ENCODE measurements around the gene MAPK8IP3.
A peak's percentile ranks its signal among the peaks of the same experiment; 100 is the strongest.

MAPK8IP3 gene

DNA sequence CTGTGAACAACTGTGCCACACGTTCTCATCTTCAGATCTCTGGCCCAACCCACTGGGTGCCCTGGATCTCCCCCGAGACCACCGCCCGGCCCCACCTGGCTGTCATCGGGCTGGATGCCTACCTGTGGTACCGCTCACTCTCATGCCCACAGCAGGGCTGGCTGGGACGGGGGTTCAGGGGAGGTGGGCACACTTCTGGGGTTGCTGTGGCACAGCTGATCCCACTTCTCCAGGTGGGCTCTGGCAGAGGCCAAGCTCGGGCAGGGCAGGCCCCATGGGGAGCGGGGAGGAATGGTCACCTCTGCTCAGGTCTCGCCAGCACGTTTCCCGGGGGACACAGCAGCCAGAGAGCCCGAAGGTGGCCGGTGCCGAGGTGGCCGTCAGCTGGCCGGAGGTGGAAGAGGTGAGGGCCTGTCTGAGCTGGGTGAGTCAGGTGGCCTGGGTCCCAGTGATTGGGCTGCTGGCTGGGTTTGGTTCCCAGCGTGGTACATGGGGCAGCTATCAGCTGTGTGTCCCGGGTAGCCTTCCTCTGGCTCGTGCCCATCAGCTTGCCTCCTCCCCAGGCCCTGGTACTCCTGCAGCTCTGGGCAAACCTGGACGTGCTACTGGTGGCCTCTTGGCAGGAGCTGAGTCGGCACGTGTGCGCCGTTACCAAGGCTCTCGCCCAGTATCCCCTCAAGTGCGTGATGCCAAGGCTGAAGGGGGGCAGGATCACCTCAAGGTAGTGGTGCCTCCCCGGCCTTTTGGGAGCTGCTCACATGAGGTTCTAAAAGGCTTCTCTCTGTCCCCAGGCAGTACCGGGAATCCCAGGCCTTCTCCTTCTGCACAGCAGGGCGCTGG is 69.2 kb downstream of the MAPK8IP3 start:
- DNase-seq (ENCODE audit: low read depth) = no peak

DNA sequence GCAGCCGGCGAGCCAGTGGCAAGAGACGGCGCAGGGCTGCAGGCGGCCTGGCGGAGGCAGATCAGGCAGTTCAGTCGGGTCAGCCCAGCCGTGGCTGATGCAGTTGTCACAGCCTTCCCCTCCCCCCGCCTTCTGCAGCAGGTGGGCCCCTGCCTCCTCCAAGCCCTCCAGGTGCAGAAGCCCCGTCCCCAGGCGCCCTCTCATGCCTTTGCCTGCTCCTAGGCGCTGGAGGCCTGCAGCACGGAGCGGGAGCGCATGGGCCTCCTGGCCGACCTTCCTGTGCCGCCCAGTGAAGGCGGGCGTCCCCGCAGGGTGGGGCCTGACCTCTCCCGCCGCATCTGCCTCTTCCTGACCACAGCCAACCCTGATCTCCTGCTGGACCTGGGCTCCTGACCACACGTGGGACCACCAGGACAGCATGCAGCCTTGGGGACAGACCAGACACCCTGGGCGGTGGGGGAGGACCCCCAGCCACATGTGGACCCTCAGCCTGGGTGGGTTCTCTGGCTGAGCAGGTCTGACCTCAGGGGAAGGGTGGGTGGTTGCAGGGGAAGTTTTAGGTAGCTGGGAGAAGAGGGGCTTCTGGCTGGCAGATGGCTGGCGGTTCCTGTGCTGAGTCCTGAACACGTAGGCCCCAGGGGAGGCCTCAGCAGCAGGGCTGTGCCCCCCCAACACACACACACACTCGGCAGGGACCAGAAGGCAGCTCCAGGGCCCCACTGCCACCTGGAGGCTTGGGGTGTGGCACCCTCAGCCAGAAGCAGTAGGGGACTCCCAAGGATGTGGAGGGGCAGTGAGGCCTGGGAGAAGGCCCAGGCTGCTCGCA is 70.1 kb downstream of the MAPK8IP3 start:
- no peak for DNase-seq (ENCODE audit: low read depth)

DNA sequence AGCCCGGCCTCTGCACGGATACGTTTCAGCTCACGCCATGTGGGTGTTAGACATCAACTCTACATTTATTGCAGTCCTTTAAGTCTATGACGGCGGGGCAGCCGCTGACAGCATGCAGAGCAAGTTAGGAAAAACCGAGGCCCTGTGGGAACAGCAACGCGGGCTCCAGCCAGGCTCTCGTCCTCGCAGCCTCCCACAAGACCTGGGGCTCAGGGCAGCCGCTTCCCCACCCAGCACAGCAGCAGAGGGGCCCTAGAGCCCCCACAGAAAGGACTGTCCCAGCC is 70.6 kb downstream of the MAPK8IP3 start:
- DNase-seq (ENCODE audit: low read depth) = no peak

DNA sequence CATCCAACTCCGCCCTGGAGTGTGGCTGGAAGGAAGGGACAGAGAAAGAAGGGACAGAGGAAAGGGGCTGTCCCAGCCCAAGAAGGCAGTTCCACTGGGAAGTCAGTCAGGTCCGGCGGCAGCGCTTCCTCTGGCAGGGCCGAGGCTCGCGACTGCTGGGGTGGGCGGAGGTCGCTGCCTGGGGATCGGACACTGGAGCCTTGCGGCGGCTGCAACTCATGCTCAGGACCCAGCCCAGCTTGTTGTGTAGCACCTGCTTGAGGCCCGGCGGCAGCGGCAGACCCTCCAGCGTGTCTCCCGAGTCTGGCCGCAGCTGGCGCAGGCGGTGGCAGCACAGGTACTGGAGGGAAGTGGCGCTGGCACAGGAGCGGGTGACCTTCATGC is 71.0 kb downstream of the MAPK8IP3 start:
- DNase-seq (ENCODE audit: low read depth) = no peak

DNA sequence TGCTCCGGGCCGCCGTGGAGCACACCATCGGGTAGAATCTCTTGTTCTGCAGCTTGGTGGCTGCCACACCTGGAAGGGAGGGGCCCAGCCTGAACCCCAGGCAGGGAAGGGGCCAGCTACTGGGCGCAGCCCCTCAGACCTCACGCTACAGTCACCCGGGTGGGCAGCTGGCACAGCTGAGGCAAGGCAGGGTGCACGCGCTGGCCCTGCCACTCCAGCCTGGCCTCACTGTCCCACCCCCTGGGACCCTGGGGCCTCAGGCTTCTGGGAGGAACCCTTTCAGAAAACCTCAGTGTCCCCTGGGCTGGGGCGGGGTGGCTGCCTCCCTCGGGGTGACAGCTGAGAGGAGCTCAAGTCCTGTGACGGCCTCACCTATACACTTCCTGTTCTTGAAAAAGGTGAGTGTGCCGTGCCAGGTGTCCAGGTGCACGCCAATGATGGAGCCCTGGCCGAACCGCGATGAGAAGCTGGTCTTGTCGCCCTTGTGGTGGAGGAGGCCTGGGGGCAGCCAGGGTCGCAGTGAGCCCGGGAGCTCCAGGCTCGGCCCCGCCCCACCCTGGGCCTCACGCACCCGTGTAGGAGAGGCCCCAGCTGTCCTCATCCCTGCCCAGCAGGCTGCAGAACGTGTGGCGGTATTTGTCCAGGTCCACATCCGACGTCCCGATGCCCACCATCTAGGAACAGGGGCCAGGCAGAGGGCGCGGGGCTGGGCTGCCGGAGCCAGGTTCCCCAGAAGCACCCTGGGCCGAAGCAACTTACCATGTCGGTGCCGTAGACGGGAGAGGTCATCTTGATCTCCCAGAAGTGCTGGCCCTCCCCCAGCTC is 71.6 kb downstream of the MAPK8IP3 start:
- no peak for DNase-seq (ENCODE audit: low read depth)

DNA sequence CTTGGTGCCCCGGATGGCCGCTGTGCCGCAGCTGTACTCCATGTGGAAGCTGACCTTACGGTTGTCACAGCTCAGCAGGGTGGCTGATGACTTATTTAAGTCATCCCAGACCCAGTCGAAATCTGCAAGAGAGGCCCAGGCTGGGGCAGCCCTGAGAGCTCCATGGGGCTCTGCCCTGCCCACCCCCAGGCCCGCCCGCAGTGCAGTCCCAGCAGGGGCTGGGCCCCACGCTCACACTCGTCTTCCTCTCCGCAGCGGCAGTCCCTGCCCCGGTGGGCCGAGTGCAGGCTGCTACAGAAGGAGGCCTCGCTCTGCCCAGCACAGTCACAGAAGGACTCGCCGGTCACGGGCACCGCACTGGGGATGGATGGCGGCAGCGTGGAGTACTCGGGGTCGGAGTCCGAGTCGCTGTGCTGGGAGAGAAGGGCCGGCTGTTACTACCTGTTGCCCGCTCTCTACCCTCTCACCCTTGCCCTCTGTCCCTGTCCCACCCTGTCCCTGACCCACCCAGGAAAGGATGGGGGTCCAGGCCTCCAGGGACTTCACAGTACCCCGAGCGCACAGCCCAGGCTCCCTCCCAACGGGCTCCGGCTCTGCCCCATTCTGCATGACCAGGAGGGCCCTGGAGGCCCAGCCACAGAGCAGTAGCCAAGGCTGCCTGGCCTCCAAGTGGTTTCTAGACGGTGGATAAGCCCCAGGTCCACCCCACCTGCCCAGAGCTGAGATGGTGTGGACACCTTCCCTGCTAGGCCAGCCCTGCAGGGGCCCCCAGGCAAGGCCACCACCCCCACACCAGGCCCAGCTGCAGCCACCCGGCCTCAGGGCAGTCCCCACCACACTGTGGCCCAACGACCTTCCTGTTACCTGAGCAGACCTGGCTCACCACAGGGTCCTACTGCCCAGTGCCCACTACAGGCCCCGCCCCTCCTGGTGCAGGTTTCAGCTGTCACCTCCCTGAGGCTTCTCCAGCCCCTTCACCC is 72.5 kb downstream of the MAPK8IP3 start:
- DNase-seq (ENCODE audit: low read depth) = no peak

DNA sequence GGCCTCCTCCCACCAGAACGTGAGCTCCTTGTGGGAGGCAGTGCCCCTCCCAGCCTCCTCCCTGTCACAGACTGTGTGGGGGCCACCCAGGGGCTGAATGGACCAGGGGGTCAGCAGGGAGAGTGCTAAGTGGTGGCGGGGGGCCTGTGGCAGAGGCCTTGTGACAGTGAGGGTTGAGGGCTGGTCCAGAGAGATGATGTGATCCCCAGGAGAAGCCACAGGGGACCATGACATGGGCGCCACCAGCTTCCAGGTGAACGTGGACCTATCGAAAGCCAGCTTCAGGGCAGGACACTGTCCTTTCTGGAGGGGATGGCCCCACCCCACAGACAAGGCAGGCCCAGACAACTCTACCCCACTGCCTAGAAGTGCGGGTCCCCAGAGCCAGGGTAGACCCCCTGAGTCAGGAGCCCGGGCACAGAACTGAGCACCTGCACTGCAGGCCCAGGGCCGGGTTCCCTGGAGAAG is 73.3 kb downstream of the MAPK8IP3 start:
- DNase-seq (ENCODE audit: low read depth) = no peak

DNA sequence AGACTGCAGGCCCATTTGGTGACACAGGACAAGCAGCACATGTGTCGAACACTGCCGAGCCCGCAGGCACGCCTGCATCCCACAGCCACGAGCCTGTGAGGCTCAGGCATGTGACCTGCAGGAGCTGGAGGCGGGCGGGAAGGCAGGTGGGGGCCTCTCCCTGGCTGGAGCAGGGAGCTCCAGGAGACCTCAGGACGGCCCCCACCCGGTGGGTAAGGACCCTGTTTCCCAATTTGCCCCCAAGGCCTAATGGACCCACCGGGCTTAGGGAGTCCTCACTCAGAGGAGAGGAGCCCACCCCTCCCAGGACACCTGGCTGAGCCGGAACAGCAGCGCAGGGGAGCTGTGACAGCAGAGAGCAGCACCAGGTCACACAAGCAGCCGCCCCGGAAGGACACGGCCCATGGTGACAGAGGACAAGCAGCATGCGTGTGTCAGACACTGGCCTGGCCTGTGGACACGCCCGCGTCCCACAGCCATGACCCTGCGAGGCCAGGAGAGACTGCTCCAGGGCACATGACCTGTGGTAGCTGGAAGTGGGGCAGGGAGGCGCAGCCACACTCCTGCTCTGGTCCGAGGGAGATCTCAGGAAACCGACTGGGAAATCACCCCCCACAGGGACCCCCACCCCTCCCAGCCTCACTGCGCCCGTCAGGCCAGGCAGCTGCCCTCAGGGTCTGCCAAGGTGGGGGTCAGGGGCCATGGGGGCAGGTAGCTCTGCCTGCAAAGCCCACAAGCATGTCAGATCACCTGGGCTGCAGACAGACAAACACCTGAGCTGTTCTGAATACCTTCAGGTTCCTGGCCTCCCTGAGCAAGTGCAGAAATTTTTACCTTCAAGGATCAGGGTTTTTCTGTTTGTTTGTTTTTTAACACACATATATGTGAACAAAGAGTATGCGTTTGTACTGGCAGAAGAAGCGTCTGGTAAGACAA is 74.0 kb downstream of the MAPK8IP3 start:
- DNase-seq (ENCODE audit: low read depth) = no peak

DNA sequence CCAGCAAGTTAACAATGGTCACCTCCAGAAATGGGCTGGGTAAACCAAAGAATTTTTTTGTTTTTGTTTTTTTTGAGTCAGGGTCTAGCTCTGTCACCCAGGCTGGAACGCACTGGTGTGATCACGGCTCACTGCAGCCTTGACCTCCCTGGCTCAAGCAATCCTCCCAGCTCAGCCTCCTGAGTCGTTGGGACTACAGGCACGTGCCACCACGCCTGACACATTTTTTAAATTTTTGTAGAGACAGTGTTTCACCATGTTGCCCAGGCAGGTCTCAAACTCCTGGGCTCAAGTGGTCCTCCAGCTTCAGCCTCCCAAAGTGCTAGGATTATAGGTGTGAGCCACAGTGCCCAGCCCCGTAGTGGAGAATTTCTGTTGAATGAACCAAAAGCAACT is 74.7 kb downstream of the MAPK8IP3 start:
- DNase-seq (ENCODE audit: low read depth) = no peak

DNA sequence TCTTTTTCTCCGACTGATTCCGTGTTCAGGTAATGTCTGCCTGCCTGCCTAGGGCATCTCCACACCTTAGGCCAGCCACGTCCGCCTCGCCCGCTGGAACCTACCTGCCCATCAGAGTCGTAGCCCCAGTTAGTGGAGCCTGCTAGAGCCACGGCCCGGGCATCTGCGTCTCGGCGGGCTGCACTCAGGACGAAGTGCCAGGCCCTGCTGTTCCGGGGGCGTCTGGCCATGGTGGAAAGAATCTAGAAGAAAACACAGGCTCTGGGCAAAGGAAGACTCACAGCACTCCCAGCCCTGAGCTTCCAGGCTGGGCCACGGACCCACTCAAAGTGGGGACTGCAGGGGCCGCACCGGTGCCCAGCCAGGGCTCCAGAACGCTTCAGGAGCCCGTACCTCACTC is 75.3 kb downstream of the MAPK8IP3 start:
- DNase-seq (ENCODE audit: low read depth) = no peak

DNA sequence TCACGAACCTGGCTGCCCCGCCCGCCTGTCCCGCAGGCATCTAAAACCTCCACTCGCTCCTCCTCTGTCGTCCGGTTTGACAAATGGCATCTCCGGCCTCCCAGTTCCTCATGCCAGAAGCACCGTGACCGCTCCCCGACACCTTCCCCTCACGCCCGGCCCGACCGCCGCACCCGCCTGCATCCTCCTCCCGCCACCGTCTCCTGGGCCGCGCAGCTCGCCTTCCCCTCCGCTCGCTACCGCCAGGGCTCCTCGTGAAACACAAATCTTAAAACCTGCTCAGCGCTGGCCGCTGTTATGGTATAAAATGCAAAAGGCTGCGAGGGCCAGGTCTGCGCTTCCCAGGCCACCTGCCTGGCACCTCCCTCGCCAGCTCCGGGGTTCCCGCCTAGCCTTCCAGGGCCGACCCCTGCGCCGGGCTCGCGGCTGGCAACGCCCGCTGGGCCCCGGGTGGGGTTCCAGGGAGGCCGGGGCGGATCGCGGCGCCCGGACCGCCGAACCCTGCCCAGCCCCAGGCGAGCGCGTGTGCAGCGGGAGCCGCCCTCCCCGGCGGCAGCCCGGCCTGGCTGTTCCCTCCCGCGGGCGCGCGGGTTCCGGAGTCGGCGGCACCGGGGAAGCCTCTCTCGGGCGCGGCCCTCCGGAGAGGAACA is 75.9 kb downstream of the MAPK8IP3 start:
- no peak for DNase-seq (ENCODE audit: low read depth)

DNA sequence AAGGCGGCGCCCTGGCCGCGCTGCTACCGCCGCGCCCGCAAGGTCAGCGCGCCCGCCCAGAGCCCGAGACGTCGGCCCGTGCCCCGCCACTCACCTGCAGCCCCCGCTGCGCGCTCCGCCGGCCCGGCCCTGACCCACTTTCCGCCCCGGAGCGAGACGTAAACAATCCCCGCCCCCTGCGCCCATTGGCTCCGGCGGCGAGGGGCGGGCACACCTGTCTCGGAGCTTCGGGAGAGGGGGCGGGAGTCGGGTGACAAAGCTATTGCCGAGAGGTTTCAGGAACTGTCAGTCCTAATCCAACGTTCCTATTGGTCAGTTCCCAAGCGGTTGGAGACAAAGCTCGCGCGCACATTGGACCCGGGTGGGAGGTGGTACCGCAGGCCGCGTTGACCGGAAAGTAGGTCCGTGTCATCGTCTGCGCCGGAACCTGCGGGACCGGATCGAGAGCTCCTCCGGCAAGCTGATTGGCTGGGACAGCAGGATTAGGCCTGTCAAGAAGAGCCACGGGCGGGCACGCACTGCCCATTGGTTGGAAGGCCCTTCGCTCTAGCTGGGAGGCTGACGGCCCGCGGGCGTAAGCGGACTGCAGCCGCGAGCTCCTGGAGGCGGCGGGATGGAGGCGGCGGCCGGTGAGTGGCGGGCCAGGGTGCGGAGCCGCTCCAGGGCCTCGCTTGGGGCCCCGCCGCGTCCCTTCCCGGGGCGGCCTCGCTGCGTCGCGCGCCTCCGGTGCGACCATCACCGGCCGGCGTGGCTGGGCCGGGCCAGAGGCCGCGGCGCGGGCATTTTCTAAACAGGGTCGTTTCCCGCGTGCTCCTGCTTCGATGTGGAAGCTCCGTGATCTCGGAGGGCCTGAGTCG is 76.6 kb downstream of the MAPK8IP3 start, which contains the start of the genes NUBP2 and SPSB3:
Gene NUBP2, plus strand, starts transcription at position 553 of the 857 bp plus-strand sequence. Its CDS starts 61 bp downstream, at position 614.
Gene SPSB3, minus strand, starts transcription at position 164 of the 857 bp plus-strand sequence. CDS start 1,088 bp downstream, outside the sequence.
- DNase-seq (ENCODE audit: low read depth) = peak; percentile 89

DNA sequence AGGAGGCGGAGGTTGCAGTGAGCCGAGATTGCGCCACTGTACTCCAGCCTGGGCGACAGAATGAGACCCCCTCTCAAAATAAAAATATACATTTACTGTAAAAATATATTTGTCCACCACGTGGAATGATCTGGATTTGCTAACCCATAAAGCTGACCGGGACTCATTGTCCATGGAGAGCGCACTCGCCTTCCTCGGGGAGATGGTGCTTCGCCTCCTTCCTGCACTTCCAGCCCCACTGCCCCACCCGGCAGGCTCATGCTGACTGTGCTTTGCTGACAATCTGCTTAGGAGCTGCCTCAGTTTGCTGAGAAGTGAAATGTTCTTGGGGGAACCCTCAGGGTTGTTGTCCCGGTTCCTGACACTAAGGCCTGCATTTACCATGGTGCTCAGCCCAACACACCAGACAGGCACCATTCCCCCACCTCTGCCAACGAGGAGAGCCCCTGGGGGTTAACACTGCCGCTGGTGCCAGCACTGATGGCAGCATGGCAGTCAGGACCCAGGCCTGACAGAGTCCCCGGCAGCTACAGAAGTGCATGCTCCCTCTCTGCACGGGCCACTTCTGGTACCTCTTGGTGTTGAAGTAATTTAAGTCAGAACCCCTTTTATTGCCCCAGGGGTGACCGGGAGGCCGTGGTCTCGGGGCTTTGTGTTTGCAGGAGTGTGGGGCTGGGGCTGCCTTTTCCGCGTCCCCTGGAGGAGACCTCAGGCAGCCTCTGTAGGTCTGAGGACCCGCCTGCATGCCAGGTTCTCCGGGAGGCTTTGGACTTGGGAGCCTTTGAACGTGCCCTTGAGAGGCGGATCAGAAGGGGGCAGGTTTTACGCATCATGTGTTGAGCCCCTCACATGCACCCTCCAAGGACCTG is 79.2 kb downstream of the MAPK8IP3 start:
- DNase-seq (ENCODE audit: low read depth) = no peak

DNA sequence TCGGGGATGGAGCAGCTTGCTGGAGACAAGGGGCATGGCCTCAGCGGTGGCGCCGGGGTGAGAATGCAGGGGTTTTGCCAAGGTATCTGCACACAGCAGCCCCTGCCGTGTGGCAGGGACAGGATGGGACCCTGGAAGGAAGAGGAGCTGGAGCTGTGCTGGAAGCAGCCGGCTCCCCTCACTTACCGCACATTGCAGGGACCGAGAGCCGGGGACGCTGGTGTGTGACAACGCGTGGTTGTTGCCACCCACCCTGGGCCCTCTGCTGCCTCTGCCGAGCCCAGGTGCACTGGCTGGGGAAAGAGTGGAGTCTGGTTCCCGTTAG is 79.8 kb downstream of the MAPK8IP3 start:
- DNase-seq (ENCODE audit: low read depth) = no peak

DNA sequence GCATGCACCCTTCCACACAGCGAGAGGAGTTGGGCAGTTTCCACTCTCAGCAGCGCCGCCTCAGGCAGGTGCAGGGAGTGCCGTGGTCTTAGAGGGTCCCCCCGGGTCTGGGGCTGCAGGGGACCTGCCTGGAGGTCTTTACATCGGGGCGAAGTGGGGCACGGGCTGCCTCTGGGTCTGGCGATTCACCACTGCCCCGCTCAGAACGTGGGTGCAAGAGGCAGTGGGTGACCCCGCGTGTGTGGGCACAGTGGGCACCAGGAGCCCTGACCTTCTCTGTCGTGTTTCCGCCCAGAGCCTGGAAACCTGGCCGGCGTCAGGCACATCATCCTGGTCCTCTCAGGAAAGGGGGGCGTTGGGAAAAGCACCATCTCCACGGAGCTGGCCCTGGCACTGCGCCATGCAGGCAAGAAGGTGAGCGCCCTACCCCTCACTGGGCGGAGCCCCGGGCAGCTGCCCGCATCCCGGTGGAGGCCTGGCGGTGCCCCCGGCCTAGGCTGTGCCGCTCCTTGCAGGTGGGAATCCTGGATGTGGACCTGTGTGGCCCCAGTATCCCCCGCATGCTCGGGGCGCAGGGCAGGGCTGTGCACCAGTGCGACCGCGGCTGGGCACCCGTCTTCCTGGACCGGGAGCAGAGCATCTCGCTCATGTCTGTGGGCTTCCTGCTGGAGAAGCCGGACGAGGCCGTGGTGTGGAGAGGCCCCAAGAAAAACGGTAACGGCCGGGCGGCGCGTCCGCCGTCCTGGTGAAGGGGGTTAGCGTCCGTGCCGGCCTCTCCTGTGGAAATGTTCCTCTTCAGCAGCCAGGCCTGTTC is 80.5 kb downstream of the MAPK8IP3 start:
- no peak for DNase-seq (ENCODE audit: low read depth)

DNA sequence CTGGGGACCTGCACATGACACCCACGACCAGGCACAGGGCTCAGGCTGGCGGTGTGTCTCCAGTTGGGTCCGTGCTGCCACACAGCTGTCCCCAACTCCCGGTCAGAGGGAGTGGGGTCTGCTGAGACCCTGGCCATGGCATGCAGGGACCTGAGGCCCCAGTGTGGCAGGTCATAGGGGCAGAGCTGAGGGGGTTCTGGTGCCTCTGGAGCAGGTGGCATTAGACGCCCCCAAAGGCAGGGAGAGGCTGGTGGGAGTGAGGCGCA is 81.0 kb downstream of the MAPK8IP3 start:
- no peak for DNase-seq (ENCODE audit: low read depth)
